ENCODE results near the gene MATN1. TPM values are rescaled to one million over a fixed set of nuclear protein-coding genes. Genes with fewer than 3 reads are reported as not detected.

MATN1 gene
- polyA plus RNA-seq: not detected in 2 replicates

GRCh38 chr1:30723331-30723755 is at the start of gene MATN1:
Gene MATN1, minus strand, starts transcription at chr1:30723585. Its CDS starts 34 bp downstream, at chr1:30723551.

GRCh38 chr1:30757352-30758120 is 34.2 kb upstream of the MATN1 start, which contains the start of gene LAPTM5:
Gene LAPTM5, minus strand, starts transcription at chr1:30757774. Its CDS starts 29 bp downstream, at chr1:30757745.

Other genes with a start within 250 kb of the MATN1 start
- gene LAPTM5, start 34.2 kb upstream of the MATN1 start, polyA plus RNA-seq: 0.28 TPM in 1 of 2 replicates, not detected in the other
- gene SDC3, start 185.2 kb upstream of the MATN1 start, polyA plus RNA-seq: 5.4 and 6.0 TPM in 2 replicates